HUES48 (cell line): ENCODE data around the gene KRT27.
A peak's percentile ranks its signal among the peaks of the same experiment; 100 is the strongest.

Source experiments
- H3K27ac ChIP-seq: one replicate; pipeline ENCODE4 v1.7.0; 2013; ENCODE audit warnings: low read depth, low read length, inconsistent platforms
- H3K27me3 ChIP-seq: 2 replicates; pipeline ENCODE4 v1.6.1; 2013; ENCODE audit warnings: mild to moderate bottlenecking, low read length; ENCODE audit not compliant: control insufficient read depth, insufficient read depth
- H3K36me3 ChIP-seq: 2 replicates; pipeline ENCODE4 v1.6.1; 2013; ENCODE audit warnings: low read length; ENCODE audit not compliant: control insufficient read depth, insufficient read depth
- H3K4me1 ChIP-seq: 2 replicates; pipeline ENCODE4 v1.6.1; 2013; ENCODE audit warnings: mild to moderate bottlenecking, low read length; ENCODE audit not compliant: control insufficient read depth, insufficient read depth
- H3K4me3 ChIP-seq: 2 replicates; pipeline ENCODE4 v1.5.1; 2013; ENCODE audit warnings: mild to moderate bottlenecking, low read depth, low read length
- H3K9ac ChIP-seq: 2 replicates; pipeline ENCODE4 v1.6.1; 2013; ENCODE audit warnings: mild to moderate bottlenecking, low read depth, low read length, moderate library complexity
- H3K9me3 ChIP-seq: 2 replicates; pipeline ENCODE4 v1.6.1; 2013; ENCODE audit warnings: low read length; ENCODE audit not compliant: control insufficient read depth, insufficient read depth

The KRT27 gene, protein sequence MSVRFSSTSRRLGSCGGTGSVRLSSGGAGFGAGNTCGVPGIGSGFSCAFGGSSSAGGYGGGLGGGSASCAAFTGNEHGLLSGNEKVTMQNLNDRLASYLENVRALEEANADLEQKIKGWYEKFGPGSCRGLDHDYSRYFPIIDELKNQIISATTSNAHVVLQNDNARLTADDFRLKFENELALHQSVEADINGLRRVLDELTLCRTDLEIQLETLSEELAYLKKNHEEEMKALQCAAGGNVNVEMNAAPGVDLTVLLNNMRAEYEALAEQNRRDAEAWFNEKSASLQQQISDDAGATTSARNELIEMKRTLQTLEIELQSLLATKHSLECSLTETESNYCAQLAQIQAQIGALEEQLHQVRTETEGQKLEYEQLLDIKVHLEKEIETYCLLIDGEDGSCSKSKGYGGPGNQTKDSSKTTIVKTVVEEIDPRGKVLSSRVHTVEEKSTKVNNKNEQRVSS

DNA sequence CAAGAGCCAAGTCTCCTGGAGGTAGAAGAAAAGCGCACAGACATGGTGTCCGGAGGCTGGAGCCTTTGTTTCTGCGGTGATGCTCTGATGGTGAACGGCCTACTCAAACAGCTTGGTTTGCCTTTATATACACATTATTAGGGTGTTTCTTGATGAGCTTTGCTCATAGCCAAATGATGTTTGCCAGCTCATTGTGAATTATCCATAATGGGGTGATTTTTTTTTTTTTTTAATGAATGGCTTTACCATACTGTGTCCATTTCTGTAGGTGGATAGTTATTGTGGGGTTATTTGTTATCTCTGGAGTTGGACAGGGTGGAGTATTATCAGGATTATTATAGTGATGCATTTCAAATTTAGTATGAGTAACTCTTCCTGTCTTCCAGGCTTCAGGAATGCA, at the start of gene KRT27:
Gene KRT27 (minus strand): TSS at position 101 of the 400 bp plus-strand sequence. CDS start 57 bp downstream, at position 44.
- Histone ChIP-seq H3K9ac (no peak within 1 kb of the TSS), H3K27me3 (peaks cover 16% of the 10 kb centered on the region), H3K4me1 (no peaks in the 10 kb centered on the region)

DNA sequence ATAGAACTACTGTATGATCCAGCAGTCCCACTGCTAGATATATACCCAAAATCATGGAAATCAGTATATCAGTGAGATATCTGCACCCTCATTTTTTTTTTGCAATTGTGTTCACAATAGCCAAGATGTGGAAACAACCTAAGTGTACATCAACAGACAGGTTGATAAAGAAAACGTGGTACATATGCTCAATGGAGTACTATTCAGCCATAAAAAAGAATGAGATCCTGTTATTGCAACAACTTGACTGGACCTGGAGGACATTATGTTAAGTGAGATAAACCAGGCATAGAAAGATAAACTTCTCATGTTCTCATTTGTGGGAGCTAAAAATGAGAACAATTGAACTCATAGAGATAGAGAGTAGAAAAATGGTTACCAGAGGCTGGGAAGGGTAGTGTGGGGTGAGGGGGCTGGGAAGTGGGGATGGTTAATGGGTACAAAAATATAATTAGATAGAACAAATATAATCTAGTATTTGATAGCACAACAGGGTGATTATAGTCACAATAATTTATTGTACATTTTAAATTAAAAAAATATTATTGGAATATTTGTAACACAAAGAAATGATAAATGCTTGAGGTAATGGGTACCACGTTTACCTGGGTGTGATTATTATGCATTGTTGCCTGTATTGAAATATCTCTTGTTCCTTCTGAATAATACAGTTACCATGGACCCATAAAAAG, 47.9 kb upstream of the KRT27 start:
- H3K4me3 ChIP-seq = no peak overlapping the region
- no peak overlapping the region for H3K27ac ChIP-seq
- no peak overlapping the region for H3K9ac ChIP-seq
- peaks cover 69% of the 10 kb centered on the region for H3K27me3 ChIP-seq
- peaks cover 7% of the 10 kb centered on the region; the same call in 1 of the 2 replicates for H3K36me3 ChIP-seq
- H3K9me3 ChIP-seq = no peaks in the 10 kb centered on the region
- peaks cover 11% of the 10 kb centered on the region for H3K4me1 ChIP-seq

More for the DNA sequence above, at the start of gene KRT27:
- Histone ChIP-seq H3K4me3 (no peak within 1 kb of the TSS), H3K27ac (no peak within 1 kb of the TSS), H3K9me3 (no peaks in the 10 kb centered on the region), H3K36me3 (no peaks in the 10 kb centered on the region)

DNA sequence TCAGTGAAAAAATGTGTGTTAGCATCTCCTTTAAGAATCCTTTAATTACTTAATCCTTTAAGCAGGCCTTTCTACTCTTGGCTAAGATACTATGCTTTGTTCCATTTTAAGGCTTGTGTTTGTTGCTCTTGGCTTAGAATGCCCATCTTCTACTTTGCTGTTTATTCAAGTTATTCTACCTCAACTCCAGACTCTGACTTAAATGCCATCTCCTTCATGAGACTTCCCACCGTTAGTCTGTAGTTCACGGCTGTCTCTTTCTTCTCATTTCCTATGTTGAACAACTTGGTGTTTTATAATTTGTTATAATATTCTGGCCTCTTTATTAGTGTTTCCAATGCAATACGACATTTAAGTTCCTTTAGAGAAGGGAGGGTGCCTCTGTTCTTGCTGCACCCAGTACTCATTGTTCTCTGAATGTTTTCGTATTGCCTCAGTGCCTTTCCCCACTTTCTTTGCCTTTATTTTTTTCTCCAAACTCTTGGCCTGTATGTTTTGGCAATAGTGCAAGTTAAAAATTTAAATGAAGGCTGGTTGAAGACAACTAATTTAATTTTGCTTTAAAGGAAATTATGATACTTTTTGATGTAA, 46.2 kb upstream of the KRT27 start:
- Histone ChIP-seq H3K9ac (no peak overlapping the region), H3K36me3 (no peaks in the 10 kb centered on the region), H3K4me3 (no peak overlapping the region), H3K27ac (no peak overlapping the region), H3K4me1 (peaks cover 11% of the 10 kb centered on the region), H3K27me3 (peaks cover 52% of the 10 kb centered on the region), H3K9me3 (no peaks in the 10 kb centered on the region)

DNA sequence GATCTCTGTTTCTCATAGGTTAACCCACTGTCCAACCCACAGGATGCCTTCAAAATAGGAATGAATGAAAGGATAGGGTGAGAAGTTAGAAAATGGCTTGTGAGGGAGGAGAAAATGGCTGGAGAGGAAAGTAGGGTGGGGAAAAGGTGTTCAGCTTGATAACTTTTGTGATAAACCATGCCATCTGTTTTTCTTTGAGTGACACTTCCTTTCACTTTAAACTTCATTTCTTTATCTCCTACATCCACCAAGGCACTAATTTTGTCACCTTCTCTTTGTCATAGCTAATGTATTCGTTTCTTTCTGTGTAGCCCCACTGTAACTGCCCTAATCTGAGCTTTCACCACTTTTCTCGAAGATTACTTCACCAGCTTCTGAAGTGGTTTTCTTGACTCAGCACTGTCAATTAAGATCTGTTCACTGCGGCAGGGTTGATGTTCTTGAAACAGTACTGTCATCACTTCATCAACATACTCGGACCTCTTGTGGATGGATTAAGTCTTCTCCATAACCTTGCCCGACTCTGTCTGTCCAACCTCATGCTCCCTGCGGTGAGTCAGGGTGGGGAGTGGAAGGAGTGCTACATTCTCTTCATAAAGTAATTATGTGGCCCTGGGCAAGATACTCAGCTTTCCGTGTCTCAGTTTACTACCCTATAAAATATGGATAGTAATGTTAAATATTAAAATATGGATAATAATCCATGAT, 45.5 kb upstream of the KRT27 start:
- H3K27me3 ChIP-seq = peaks cover 45% of the 10 kb centered on the region
- no peak overlapping the region for H3K9ac ChIP-seq

DNA sequence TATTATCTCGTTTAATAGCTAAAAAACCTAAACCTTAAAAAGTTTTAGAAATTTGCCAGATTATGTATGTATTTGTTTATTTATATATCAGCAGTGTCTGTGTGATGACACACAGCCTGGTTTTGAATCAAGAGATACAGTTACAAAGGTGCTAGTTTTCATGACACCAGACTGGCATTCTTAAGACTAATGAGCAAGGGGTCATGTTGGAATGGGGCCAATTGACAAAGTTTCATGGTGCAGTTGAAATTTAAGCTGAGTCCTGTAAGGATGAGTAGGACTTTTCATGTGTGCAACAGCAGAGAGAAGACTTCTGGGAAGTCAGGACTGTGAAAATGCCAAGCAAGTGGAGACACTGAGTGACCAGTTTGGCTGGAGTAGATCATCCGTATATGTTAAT, 43.2 kb upstream of the KRT27 start:
- no peak overlapping the region for H3K4me3 ChIP-seq
- no peak overlapping the region for H3K9ac ChIP-seq
- H3K36me3 ChIP-seq = no peaks in the 10 kb centered on the region
- H3K27me3 ChIP-seq = peaks cover 26% of the 10 kb centered on the region
- no peaks in the 10 kb centered on the region for H3K9me3 ChIP-seq
- H3K4me1 ChIP-seq = no peaks in the 10 kb centered on the region
- no peak overlapping the region for H3K27ac ChIP-seq

More for the DNA sequence above, 45.5 kb upstream of the KRT27 start:
- peaks cover 5% of the 10 kb centered on the region for H3K4me1 ChIP-seq
- H3K27ac ChIP-seq = no peak overlapping the region
- H3K9me3 ChIP-seq = no peaks in the 10 kb centered on the region
- H3K36me3 ChIP-seq = no peaks in the 10 kb centered on the region
- H3K4me3 ChIP-seq = no peak overlapping the region

DNA sequence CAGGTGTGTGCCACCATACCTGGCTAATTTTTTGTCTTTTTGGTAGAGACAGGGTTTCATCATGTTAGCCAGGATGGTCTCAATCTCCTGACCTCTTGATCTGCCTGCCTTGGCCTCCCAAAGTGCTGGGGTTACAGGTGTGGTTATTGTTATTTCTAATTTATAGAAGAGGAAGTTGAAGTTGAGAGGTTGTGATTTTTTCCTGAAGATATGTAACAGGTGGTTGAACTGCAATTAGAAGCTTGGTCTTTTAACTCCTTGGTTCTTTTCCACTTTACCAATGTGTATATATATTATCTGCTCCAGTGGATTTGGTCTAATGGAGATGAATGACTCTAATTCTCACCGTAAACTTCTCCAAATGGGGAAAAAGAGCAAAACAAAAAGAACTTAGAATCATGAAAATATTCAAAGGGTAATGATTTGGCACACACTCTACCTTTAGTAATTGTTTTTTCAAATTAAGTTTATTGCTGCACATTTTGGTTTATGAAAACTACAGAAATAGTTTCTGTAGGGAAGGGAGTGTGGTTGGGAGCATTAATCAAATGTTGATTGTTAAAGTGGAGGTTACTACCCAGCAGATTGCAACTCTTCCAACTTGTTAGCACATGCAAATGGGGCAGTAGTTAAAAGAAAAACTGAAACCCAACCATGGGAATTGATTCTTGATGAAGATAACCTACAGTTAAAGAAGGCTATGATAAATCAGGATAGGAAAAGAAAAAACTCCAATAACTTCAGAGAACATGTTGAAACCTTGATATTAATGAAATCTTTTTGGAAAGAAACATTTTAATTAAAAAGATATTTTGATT, 41.9 kb upstream of the KRT27 start:
- no peak overlapping the region for H3K9ac ChIP-seq
- no peaks in the 10 kb centered on the region for H3K36me3 ChIP-seq
- H3K27ac ChIP-seq = no peak overlapping the region
- H3K4me1 ChIP-seq = peaks cover 7% of the 10 kb centered on the region
- H3K4me3 ChIP-seq = no peak overlapping the region
- H3K9me3 ChIP-seq = no peaks in the 10 kb centered on the region
- H3K27me3 ChIP-seq = peaks cover 14% of the 10 kb centered on the region

DNA sequence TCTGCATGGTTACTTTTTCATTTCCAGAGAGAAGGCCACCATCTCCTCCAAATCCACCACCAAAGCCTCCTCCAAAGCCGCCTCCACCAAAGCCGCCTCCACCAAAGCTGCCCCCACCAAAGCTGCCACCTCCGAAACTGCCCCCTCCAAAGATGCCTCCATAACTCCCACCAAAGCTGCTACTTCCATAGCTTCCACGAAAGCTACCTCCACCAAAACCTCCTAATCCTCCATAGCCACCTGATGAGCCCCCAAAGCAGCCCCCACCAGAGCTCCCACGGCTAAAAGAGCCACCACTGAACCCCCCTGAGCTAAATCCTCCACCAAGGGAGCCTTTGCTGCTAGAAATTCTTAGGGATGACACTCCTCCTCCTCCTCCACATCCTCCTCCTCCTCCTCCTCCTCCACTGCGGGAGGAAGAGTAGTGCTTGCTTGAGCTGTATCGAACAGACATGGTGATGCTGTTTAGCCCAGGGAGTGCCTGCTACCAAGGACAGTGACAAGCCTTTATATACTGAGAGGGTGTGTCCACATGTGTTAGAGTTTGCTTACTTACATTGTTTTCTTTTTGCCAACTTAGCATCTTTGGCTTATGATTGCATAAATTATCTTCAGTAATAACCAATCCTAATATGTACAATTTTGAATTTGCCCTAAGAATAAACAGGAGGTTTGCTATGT, 39.9 kb upstream of the KRT27 start, which contains the start of gene KRT10:
Gene KRT10 (minus strand): TSS at position 483 of the 681 bp plus-strand sequence. CDS start 29 bp downstream, at position 454.
- Histone ChIP-seq H3K27ac (no peak within 1 kb of the TSS), H3K4me1 (peaks cover 12% of the 10 kb centered on the region)

DNA sequence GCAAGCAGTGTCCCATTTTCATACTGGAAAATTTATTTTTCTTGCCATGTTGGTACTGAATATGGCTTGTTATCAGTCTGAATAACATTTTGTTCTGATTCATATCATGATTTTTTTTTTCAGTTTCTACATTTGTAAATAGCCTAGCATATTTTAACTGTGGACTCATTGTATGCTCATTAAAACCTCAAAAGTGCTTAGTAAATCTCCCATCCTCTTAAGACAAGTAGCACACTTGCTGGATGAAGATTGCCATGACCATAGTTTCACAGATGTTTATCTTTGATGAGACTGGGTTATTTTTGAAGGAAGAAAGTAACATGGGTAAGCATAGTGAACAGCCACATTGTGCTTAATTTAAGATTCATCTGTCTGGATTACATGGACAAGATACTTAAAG, 39.2 kb upstream of the KRT27 start:
- Histone ChIP-seq H3K4me3 (no peak overlapping the region), H3K9ac (no peak overlapping the region), H3K27me3 (peaks cover 4% of the 10 kb centered on the region; the same call in 1 of the 2 replicates), H3K9me3 (no peaks in the 10 kb centered on the region), H3K27ac (no peak overlapping the region), H3K4me1 (peaks cover 12% of the 10 kb centered on the region), H3K36me3 (peaks cover 7% of the 10 kb centered on the region)

More for the DNA sequence above, 39.9 kb upstream of the KRT27 start, which contains the start of gene KRT10:
- Histone ChIP-seq H3K4me3 (no peak within 1 kb of the TSS), H3K9me3 (no peaks in the 10 kb centered on the region), H3K9ac (no peak within 1 kb of the TSS), H3K36me3 (peaks cover 5% of the 10 kb centered on the region), H3K27me3 (peaks cover 5% of the 10 kb centered on the region; the same call in 1 of the 2 replicates)

DNA sequence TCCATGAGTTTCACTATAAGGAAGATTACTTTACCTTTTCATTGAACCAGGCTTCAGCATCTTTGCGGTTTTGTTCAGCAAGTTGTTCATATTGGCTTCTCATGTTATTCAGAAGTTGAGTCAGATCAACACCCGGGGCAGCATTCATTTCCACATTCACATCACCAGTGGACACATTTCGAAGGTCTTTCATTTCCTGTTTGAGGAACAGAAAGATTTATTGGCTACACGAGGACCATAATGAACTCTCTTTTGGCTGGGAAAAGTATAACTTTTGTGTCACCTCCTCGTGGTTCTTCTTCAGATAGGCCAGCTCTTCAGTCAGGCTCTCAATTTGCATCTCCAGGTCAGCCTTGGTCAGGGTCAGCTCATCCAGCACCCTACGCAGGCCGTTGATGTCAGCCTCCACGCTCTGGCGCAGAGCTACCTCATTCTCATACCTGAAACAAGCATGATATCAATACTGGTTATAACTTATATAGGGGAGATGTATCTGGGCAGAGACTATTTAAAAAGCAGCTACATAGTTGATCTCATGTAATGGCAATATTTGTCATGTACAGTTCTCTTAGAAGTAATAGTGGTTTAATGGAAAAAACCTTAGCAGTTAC, 38.0 kb upstream of the KRT27 start:
- Histone ChIP-seq H3K4me1 (peaks cover 12% of the 10 kb centered on the region), H3K9me3 (no peaks in the 10 kb centered on the region), H3K9ac (no peak overlapping the region), H3K36me3 (peaks cover 7% of the 10 kb centered on the region), H3K27ac (no peak overlapping the region), H3K27me3 (no peaks in the 10 kb centered on the region), H3K4me3 (peak overlapping the region; percentile 98; the same call in 1 of the 2 replicates)
